ENCODE data around the gene BMPR1A.

BMPR1A gene

GRCh38 chr10:86725980-86726676, 30.3 kb upstream of the BMPR1A start:
- no peaks in the 10 kb centered on the region for H3K36me3 ChIP-seq (ENCODE audit: control insufficient read depth, insufficient read depth, low read length)
- H3K27me3 ChIP-seq (replicated peaks; ENCODE audit: control insufficient read depth, insufficient read depth, low read length): no peaks in the 10 kb centered on the region; the same call in 1 of the 2 replicates
- TF ChIP-seq, protein P1, sequence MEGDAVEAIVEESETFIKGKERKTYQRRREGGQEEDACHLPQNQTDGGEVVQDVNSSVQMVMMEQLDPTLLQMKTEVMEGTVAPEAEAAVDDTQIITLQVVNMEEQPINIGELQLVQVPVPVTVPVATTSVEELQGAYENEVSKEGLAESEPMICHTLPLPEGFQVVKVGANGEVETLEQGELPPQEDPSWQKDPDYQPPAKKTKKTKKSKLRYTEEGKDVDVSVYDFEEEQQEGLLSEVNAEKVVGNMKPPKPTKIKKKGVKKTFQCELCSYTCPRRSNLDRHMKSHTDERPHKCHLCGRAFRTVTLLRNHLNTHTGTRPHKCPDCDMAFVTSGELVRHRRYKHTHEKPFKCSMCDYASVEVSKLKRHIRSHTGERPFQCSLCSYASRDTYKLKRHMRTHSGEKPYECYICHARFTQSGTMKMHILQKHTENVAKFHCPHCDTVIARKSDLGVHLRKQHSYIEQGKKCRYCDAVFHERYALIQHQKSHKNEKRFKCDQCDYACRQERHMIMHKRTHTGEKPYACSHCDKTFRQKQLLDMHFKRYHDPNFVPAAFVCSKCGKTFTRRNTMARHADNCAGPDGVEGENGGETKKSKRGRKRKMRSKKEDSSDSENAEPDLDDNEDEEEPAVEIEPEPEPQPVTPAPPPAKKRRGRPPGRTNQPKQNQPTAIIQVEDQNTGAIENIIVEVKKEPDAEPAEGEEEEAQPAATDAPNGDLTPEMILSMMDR (IDR thresholded peaks at IDR 0.05; ENCODE audit: insufficient read depth, low read length, poor library complexity, severe bottlenecking): no peak
- DNase-seq (ENCODE audit: extremely low read depth, insufficient read length): no peak
- no peak overlapping the region for H3K4me3 ChIP-seq (replicated peaks; ENCODE audit: low read depth, low read length)

DNA sequence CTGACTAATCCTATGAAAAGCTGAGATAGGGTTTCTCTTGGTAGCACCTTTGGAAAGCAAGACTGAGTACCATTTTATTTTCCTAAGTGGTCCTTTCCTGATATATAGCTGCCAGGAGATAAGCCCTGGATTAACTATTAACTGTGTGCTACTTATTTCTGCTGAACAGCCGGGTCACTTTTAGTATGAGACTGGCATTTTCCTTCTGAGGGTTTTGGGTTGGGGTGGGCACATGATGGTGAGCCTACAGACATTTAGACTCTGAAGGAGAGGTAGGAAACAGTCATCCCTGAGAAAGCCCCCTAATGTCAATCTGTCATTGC, 29.8 kb upstream of the BMPR1A start:
- TF ChIP-seq, protein P1 (IDR thresholded peaks at IDR 0.05; ENCODE audit: insufficient read depth, low read length, poor library complexity, severe bottlenecking): no peak

DNA sequence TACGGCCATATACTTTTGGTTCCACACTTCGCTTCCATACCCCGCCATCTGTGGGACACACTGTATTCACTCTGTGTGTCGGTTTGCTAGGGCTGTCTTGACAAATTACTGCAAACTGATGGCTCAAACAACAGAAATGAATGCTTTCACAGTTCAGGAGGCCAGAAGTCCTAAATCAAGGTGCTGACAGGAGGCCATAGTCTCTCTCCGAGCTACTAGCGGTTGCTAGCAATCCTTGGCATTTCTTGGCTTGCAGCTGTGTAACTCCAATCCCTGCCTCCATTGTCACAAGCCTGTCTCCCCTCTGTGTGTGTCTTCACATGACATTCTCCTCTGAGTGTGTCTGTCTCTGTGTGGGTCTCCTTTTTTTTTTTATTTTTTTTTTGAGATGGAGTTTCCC, 28.9 kb upstream of the BMPR1A start:
- Histone ChIP-seq H3K27me3 (replicated peaks; ENCODE audit: control insufficient read depth, insufficient read depth, low read length) (no peaks in the 10 kb centered on the region), H3K4me3 (replicated peaks; ENCODE audit: low read depth, low read length) (no peak overlapping the region), H3K36me3 (ENCODE audit: control insufficient read depth, insufficient read depth, low read length) (no peaks in the 10 kb centered on the region)
- no peak for DNase-seq (ENCODE audit: extremely low read depth, insufficient read length)
- TF ChIP-seq, protein P1 (IDR thresholded peaks at IDR 0.05; ENCODE audit: insufficient read depth, low read length, poor library complexity, severe bottlenecking): no peak

More for the DNA sequence above, 29.8 kb upstream of the BMPR1A start:
- no peaks in the 10 kb centered on the region for H3K27me3 ChIP-seq (replicated peaks; ENCODE audit: control insufficient read depth, insufficient read depth, low read length)
- no peak overlapping the region for H3K4me3 ChIP-seq (replicated peaks; ENCODE audit: low read depth, low read length)
- H3K36me3 ChIP-seq (ENCODE audit: control insufficient read depth, insufficient read depth, low read length): no peaks in the 10 kb centered on the region
- DNase-seq (ENCODE audit: extremely low read depth, insufficient read length): no peak

GRCh38 chr10:86728056-86728455, 28.4 kb upstream of the BMPR1A start:
- TF ChIP-seq, protein P1 (IDR thresholded peaks at IDR 0.05; ENCODE audit: insufficient read depth, low read length, poor library complexity, severe bottlenecking): no peak
- Histone ChIP-seq H3K4me3 (replicated peaks; ENCODE audit: low read depth, low read length) (no peak overlapping the region), H3K36me3 (ENCODE audit: control insufficient read depth, insufficient read depth, low read length) (no peaks in the 10 kb centered on the region), H3K27me3 (replicated peaks; ENCODE audit: control insufficient read depth, insufficient read depth, low read length) (no peaks in the 10 kb centered on the region)
- no peak for DNase-seq (ENCODE audit: extremely low read depth, insufficient read length)

GRCh38 chr10:86729677-86730076, 26.7 kb upstream of the BMPR1A start:
- Histone ChIP-seq H3K27me3 (replicated peaks; ENCODE audit: control insufficient read depth, insufficient read depth, low read length) (no peaks in the 10 kb centered on the region), H3K36me3 (ENCODE audit: control insufficient read depth, insufficient read depth, low read length) (no peaks in the 10 kb centered on the region), H3K4me3 (replicated peaks; ENCODE audit: low read depth, low read length) (no peak overlapping the region)
- TF ChIP-seq, protein P1 (IDR thresholded peaks at IDR 0.05; ENCODE audit: insufficient read depth, low read length, poor library complexity, severe bottlenecking): no peak
- DNase-seq (ENCODE audit: extremely low read depth, insufficient read length): no peak

- H3K27me3 ChIP-seq (replicated peaks; ENCODE audit: control insufficient read depth, insufficient read depth, low read length): no peaks in the 10 kb centered on the region
- no peak for DNase-seq (ENCODE audit: extremely low read depth, insufficient read length)
- H3K4me3 ChIP-seq (replicated peaks; ENCODE audit: low read depth, low read length): no peak overlapping the region
- TF ChIP-seq, protein P1 (IDR thresholded peaks at IDR 0.05; ENCODE audit: insufficient read depth, low read length, poor library complexity, severe bottlenecking): no peak
- H3K36me3 ChIP-seq (ENCODE audit: control insufficient read depth, insufficient read depth, low read length): no peaks in the 10 kb centered on the region
These were observed 26.2 kb upstream of the BMPR1A start for GRCh38 chr10:86730227-86730626.

All from GM06990 (cell line).